ENCODE results near the gene HID1.
"Not testable (repeated sequence)": the region's sequence is repeated elsewhere in the genome, so short reads cannot be mapped to it uniquely, and the experiment has no call there.

HID1 gene

GRCh38 chr17:74921026-74921681 lies 51.4 kb downstream of the HID1 start:
- DNase-seq: no peak

GRCh38 chr17:74920642-74921025 lies 51.9 kb downstream of the HID1 start:
- DNase-seq: no peak

DNA sequence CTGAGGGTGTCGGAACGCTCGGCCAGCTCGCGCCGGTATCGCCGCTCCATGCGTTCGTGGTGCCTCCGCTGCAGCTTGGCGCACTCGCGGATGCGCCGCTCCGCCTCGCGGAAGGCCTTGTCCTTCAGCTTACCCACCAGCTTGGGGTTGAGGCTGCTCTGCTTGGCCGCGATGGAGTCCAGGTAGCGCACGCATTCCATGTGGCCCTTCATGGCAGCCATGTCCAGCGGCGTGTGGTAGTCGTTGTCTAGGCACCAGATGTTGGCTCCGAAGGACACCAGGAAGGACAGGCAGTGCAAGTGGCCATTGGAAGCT lies 52.3 kb downstream of the HID1 start:
- DNase-seq: no peak

- no peak for DNase-seq
Observed at GRCh38 chr17:74919440-74920305, 52.9 kb downstream of the HID1 start.

- no peak for DNase-seq
Observed at GRCh38 chr17:74918906-74919305, 53.7 kb downstream of the HID1 start.

DNA sequence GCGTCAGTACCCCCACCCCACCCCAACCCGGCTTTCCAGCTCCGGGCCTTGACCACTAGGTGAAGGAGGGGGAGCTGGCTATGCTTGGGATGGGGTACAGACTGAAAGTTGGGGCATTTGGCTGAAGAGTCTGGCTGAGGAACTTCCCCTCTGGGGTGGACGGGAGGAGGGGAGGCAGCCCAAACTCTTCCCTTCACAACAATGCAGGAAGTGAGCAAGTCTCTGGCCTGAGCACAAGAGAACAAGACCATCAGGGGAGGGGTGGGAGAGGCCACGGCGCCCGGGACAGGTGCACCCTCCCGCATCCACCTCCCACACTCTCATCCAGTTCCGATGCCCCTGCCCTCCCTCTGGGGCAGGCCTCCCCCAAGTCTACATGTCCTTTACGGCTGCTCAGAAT lies 55.1 kb downstream of the HID1 start:
- no peak for DNase-seq

DNA sequence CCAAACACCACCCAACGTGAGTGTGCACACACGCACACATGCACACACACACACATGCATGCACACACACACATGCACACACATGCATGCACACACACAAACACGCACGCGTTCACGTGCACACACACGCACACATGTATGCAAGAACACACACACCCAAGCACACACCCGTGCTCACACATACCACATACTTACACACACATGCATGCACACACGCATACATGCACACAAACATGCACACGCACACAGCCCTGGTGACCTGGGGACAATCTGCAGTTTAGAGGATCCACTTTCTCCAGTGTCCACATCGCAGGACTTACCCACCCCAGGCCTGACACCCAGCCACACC lies 55.7 kb downstream of the HID1 start:
- no peak for DNase-seq

DNA sequence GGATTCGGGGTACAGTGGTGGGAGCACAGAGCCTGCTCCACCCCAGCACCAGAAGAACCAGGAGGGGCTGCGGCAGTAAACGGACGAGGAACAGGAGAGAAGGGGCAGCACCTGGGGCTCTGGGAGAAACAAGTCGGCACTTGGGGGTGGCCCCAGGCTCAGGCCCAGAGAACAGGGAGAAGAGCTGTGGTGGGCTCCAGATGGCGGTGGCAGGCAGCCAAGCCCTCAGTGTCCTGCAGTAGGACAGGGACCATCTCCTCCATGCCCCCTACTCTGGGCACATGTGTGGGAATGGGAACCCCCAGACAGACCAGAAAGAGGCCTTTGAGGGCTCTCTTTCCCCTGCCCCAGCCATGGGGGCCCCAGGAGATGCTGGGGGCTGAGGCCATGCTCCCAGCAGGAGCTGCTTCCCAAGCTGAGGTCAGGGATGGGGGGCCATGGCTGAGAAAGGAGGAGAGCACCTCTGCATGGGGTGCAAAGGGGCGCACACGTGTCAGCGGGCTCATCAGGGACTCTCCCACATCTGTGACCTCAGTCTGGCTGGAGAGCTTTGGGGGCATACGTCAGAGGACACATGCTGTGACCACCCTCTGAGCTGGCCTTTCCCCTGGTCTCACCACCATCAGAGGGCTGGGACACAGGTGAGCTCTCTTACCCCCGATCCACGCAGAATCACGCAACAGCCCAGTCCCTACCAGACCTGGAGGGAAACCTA lies 56.3 kb downstream of the HID1 start:
- no peak for DNase-seq

DNA sequence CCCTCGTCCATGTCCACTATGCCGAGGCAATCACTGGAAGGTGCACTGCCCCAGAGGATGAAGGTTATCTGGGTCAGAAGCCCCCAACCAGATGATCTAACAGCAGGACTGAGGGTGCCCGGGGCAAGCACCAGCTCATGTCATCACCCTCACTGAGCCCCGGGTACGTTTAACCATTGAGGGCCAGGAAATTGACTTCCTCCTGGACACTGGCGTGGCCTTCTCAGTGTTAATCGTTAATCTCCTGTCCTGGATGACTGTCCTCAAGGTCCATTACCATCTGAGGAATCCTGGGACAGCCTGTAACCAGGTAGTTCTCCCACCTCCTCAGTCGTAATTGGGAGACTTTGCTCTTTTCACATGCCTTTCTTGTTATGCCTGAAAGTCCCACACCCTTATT lies 61.1 kb downstream of the HID1 start:
- not testable (repeated sequence) for DNase-seq

DNA sequence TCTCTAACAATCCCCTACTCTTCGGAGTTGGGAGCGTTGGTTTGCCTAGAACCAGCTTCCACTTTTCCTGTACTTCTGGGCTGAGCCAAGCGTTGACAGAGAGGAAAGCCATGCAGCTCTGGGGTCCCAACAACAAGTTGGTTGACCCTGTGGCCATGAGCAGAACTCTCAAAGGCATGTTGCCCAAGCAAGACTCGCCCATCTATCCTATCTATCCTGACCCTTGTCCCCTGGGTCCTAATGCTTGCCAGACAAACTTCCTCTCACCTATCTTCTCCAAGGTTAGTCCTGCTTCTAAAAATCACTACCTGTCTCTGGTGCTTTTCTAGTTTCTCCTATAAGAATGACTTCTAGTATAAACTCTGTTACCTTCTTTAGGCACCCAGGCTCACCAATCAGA lies 63.5 kb downstream of the HID1 start:
- DNase-seq: not testable (repeated sequence)

DNA sequence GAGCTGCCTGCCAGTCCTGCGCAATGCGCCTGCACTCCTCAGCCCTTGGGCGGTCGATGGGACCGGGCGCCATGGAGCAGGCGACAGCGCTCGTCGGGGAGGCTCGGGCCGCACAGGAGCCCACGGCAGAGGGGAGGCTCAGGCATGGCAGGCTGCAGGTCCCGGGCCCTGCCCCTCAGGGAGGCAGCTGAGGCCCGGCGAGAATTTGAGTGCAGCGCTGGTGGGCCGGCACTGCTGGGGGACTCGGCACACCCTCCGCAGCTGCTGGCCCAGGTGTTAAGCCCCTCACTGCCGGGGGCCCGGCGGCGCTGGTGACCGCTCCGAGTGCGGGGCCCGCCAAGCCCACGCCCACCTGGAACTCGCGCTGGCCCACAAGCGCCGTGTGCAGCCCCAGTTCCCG lies 65.5 kb downstream of the HID1 start:
- no peak for DNase-seq

- not testable (repeated sequence) for DNase-seq
Observed at GRCh38 chr17:74906214-74906793, 66.3 kb downstream of the HID1 start.

DNA sequence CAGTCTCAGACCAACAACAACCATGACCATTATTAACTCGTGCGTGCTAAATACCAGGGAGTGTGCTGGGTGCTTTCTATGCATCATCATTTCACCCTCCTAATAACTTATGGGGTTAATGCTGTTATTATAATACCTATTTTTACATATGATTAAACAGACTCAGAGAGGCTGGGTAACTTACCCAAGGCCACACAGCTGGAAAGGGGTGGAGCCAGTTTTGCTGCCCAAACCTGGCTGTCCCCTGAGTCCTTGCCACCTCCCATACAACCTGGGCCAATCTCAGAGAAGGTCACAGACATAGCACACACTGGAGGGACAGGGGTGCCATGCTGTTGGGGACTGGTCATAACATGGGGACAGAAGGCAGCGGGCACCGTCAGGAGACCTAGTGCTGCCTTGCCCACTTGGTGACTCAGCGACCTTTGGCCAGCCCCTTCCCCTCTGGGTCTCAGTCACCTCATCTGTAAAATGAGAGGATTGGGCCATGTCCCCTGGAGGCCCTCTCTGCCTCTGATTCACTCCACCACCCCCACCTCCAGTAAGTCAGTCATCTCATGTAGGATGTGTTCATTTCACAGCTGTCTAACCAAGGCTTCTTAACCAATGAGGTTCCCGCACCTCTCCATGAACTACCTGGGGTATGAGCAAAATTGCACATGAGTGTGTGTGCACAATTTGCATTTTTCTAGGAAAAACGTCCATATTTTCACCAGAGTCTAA lies 67.7 kb downstream of the HID1 start:
- DNase-seq: no peak

GRCh38 chr17:74903671-74904070 lies 68.9 kb downstream of the HID1 start:
- DNase-seq: no peak

DNA sequence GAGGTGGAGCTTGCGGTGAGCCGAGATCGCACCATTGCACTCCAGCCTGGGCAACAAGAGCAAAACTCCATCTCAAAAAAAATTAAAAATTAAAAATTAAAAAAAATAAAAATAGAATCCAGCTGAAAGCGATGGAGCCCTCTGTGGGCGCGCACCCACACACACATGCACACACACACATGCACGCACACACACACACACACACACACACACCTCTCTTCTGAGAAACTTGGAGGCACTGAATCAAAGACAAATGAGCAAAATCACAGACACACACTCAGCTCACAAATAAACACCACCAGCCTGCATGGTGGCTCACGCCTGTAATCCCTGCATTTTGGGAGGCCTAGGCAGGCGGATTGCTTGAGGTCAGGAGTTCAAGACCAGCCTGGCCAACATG lies 69.5 kb downstream of the HID1 start:
- no peak for DNase-seq

DNA sequence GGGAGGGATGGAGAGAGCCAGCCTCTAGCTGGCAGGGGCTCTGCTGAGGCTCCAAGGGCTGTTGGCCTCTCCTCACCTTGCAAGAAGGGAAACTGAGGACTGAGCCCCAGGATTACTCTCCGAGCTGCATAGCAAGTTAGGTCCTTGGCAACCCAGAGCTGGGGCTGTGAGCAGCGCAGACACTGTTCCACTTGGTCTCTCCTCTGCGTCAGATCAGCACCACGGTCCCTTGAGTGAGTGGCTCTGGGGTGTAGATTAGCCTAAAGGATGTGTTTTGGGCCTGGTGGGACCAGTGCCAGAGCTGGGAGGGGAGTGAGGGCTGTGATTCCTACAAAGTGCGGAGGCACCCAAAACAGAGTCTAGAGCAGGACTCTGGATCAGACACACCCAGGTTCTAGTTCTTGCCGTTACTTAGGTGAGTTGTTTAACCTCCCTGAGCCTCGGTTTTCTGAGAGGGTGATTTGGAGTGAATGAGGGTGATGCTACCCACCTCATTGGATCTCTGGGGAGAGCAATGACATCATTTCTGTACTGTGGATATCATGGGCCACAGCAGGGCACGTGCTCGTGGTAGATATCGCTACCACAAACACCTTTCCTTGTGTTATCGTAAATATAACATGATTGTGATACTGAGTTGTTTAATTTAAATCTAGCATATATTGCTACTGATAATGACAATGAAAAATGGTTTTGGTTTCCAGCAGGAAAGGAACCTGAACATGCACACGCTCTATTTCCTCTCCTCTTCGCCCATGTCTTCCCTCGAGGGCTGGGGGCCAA lies 71.0 kb downstream of the HID1 start:
- DNase-seq: no peak

Measured in NCI-H1694 treated with DMSO at 0.1 percent for 48 hours (cell line).